Karpas-422 (cell line): ENCODE measurements around the gene NTNG2. TPM values are rescaled to one million over a fixed set of nuclear protein-coding genes. Genes with fewer than 3 reads are reported as not detected.

Experiments used
- DNase-seq: peaks from one replicate; pipeline ENCODE4 v3.0.0-alpha.2; 2015
- H2AFZ ChIP-seq: fragments of 200-600 bp; sonication (generic); 2 replicates; pipeline ENCODE4 v1.6.1; 2014; ENCODE audit warnings: antibody characterized with exemption, low read length, mixed read lengths
- H3K27ac ChIP-seq: fragments of 200-600 bp; sonication (generic); 2 replicates; pipeline ENCODE4 v1.5.1; 2014; ENCODE audit warnings: mild to moderate bottlenecking, low read length, moderate library complexity
- H3K27me3 ChIP-seq: fragments of 200-600 bp; sonication (generic); 2 replicates; pipeline ENCODE4 v1.6.1; 2014; ENCODE audit warnings: low read length, mixed read lengths
- H3K36me3 ChIP-seq: fragments of 200-600 bp; sonication (generic); 2 replicates; pipeline ENCODE4 v1.6.1; 2014; ENCODE audit warnings: low read length, mixed read lengths; ENCODE audit not compliant: insufficient read depth
- H3K4me1 ChIP-seq: fragments of 200-600 bp; sonication (generic); 2 replicates; pipeline ENCODE4 v1.6.1; 2014; ENCODE audit warnings: mild to moderate bottlenecking, low read length, mixed read lengths
- H3K4me2 ChIP-seq: fragments of 200-600 bp; sonication (generic); 2 replicates; pipeline ENCODE4 v1.6.1; 2014; ENCODE audit warnings: low read length, low read depth, mild to moderate bottlenecking; ENCODE audit not compliant: poor library complexity, severe bottlenecking
- H3K4me3 ChIP-seq: fragments of 200-600 bp; sonication (generic); 2 replicates; pipeline ENCODE4 v1.5.1; 2014; ENCODE audit warnings: mild to moderate bottlenecking, antibody characterized with exemption, low read length, mixed read lengths
- H3K79me2 ChIP-seq: fragments of 200-600 bp; sonication (generic); 2 replicates; pipeline ENCODE4 v1.6.1; 2014; ENCODE audit warnings: mild to moderate bottlenecking, low read length, mixed read lengths
- H3K9ac ChIP-seq: fragments of 200-600 bp; sonication (generic); 2 replicates; pipeline ENCODE4 v1.6.0; 2014; ENCODE audit warnings: low read length
- H3K9me2 ChIP-seq: fragments of 200-600 bp; sonication (generic), shearing (Covaris generic); replicated peaks from 2 replicates; pipeline ENCODE4 v1.6.0; 2014; ENCODE audit warnings: mild to moderate bottlenecking, low read length, moderate library complexity; ENCODE audit not compliant: insufficient read depth
- H3K9me3 ChIP-seq: fragments of 300-700, 200-600 bp; sonication (generic); 2 replicates; pipeline ENCODE4 v1.6.1; 2014; ENCODE audit warnings: low read length, mixed read lengths
- H4K20me1 ChIP-seq: fragments of 200-600 bp; sonication (generic); 2 replicates; pipeline ENCODE4 v1.6.1; 2014; ENCODE audit warnings: mild to moderate bottlenecking, antibody characterized with exemption, low read length, low read depth; ENCODE audit not compliant: insufficient read depth
- total RNA-seq: library from RNA; depleted of rRNA; stranded (reverse); fragments of >200 nt; shearing (Covaris generic); gene quantifications from 2 replicates; pipeline ENCODE4 v1.2.3, GENCODE V29; 2014; ENCODE audit warnings: low replicate concordance

Gene NTNG2
- total RNA-seq, 1 experiment from 2014 or later: 2.5 TPM

DNA sequence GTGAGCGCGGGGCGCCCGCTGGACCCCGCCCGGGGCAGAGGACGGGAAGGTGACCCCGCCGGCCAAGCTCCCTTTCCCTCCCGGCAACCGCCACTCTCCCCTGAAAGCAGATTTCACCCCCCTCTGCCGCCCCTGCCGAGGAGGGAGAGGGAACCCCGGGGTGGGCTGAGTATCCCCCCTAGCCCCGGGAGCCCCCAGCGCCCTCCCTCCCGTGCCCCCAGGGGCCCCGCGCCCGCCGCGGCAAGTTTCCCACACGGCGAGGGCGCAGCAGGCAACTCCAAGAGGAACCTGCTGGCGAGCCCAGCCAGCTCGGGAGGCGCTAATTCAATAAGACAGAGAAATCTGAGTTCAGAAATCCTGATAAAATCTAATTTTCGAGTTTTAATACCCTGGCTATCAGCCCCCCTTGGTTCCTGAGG is 1.6 kb downstream of the NTNG2 start:
- DNase-seq: no peak
- H3K9me2 ChIP-seq: no peaks in the 10 kb centered on the region
- H3K36me3 ChIP-seq: no peaks in the 10 kb centered on the region
- H3K27ac ChIP-seq: no peak overlapping the region
- H3K79me2 ChIP-seq: no peaks in the 10 kb centered on the region
- no peak overlapping the region for H3K4me3 ChIP-seq
- H3K4me1 ChIP-seq: no peaks in the 10 kb centered on the region
- H3K9me3 ChIP-seq: no peaks in the 10 kb centered on the region
- no peaks in the 10 kb centered on the region for H4K20me1 ChIP-seq
- no peaks in the 10 kb centered on the region for H3K27me3 ChIP-seq
- no peak overlapping the region for H2AFZ ChIP-seq
- no peak overlapping the region for H3K9ac ChIP-seq
- H3K4me2 ChIP-seq: no peak overlapping the region

DNA sequence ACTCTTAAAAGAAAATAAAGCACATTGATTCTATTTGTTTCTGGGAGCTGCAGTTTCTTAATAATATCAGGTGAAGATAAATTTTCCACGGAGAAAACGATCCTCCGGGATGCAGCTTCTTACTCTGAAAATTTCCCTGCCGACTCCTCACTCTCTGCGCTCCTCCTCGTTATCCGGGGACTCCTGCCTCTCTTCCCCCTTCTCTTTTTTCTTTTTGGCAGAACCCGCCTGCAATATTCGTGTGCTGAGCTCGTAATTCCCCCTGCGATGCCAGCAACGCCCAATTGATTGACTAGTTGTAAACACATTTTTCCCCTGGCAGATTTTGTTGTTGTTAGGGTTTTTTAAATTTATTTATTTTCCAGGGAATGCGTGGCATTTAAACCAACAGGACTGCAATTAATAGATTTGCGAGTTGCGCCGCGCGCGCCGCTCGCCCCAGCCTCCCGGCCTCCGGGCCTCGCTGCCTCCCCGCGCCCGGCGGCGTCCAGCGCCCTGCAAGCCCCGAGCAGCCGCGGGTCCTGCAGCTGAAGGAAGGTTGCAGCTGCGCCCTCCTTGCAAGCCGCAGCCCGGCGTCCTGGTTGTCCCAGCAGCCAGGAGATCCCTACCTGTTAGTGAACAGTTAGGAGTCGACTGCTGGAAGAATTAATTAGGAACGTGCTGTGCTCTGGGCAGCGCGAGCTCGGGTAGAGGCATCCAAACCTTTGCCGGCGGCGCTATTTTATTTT is 2.2 kb downstream of the NTNG2 start:
- Histone ChIP-seq H3K9me2 (no peaks in the 10 kb centered on the region), H3K9me3 (no peaks in the 10 kb centered on the region), H3K27ac (no peak overlapping the region), H3K4me1 (no peaks in the 10 kb centered on the region), H2AFZ (no peak overlapping the region), H3K4me3 (no peak overlapping the region), H3K27me3 (no peaks in the 10 kb centered on the region), H4K20me1 (no peaks in the 10 kb centered on the region), H3K4me2 (no peak overlapping the region), H3K36me3 (no peaks in the 10 kb centered on the region), H3K79me2 (no peaks in the 10 kb centered on the region), H3K9ac (no peak overlapping the region)
- no peak for DNase-seq

DNA sequence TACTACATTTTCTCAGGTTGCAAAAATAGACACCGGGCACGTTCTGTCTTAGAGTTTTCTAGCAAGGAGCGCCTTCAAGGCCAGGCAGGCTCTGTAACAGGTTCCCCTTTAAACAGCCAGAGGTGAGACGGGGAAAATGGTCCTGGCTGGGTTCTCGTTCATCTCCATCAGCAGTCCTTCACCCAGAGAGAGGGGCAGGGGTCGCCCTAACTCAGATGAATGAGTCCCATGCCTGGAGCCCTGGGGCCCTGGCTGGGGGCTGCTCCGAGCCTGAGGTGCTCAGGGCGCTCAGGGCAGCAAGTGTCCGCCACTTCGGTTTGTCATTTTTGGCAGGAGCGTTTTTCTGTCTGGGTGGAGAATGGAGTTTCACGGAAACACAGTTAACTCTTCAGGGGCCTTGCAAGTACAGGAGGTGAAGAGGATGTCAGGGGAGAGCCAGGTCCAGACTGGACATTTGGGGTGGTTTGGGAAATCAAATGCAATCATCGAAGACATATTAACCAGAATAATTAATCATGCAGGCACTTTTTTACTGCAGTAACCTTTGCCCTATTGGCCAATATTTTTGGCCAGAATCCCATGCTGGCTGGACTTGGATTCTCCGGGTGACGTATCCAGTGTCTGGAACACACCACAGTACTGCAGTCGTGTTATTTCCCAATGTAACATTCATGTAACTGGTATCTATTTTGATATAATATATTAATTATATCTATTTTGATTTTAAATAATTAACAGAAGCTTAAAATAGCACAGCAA is 2.9 kb downstream of the NTNG2 start:
- H4K20me1 ChIP-seq: no peaks in the 10 kb centered on the region
- H3K9me2 ChIP-seq: no peaks in the 10 kb centered on the region
- no peaks in the 10 kb centered on the region for H3K79me2 ChIP-seq
- no peak for DNase-seq
- H3K4me2 ChIP-seq: no peak overlapping the region
- H3K27ac ChIP-seq: no peak overlapping the region
- H3K36me3 ChIP-seq: no peaks in the 10 kb centered on the region
- H3K4me3 ChIP-seq: no peak overlapping the region
- no peaks in the 10 kb centered on the region for H3K27me3 ChIP-seq
- H3K9me3 ChIP-seq: no peaks in the 10 kb centered on the region
- no peak overlapping the region for H3K9ac ChIP-seq
- no peak overlapping the region for H2AFZ ChIP-seq
- H3K4me1 ChIP-seq: no peaks in the 10 kb centered on the region

DNA sequence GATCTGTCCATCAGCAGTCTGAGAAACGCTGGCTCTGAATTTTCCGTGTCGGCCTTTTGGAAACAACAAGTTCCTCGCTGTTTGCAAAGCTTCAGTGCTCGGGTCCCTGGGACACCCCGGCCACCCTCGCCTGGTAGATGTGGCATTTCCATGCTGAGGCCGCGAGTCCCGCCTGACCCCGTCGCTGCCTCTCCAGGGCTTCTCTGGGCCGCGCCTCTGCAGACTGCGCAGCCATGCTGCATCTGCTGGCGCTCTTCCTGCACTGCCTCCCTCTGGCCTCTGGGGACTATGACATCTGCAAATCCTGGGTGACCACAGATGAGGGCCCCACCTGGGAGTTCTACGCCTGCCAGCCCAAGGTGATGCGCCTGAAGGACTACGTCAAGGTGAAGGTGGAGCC is 4.7 kb downstream of the NTNG2 start:
- no peaks in the 10 kb centered on the region for H3K9me2 ChIP-seq
- DNase-seq: no peak
- no peak overlapping the region for H3K4me3 ChIP-seq
- no peak overlapping the region for H3K4me2 ChIP-seq
- no peaks in the 10 kb centered on the region for H3K9me3 ChIP-seq
- no peak overlapping the region for H2AFZ ChIP-seq
- H4K20me1 ChIP-seq: no peaks in the 10 kb centered on the region
- no peaks in the 10 kb centered on the region for H3K36me3 ChIP-seq
- H3K79me2 ChIP-seq: no peaks in the 10 kb centered on the region
- no peak overlapping the region for H3K9ac ChIP-seq
- H3K27ac ChIP-seq: no peak overlapping the region
- H3K27me3 ChIP-seq: no peaks in the 10 kb centered on the region
- H3K4me1 ChIP-seq: no peaks in the 10 kb centered on the region

DNA sequence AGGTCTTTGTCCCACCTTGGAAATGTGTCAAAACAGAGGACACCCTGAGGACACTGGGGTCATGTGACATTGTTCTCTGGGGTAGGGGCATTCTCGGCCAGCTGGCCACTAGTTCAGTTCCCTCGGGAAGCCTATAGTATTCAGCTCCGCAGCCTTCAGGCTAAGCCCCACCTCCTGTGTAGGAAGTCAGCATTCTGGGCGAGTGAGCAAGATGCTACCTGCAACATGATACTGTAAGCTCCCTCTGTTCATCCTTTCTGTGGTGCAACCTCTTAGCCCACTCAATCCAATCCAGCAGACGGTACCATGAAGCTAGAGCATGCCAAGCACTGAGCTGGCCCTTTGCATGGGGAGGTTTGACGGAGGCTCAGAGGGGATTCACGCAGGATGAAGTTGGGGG is 5.3 kb downstream of the NTNG2 start:
- no peak overlapping the region for H3K9ac ChIP-seq
- no peak overlapping the region for H3K4me2 ChIP-seq
- no peak overlapping the region for H3K4me3 ChIP-seq
- no peak for DNase-seq
- H3K27me3 ChIP-seq: no peaks in the 10 kb centered on the region
- H3K9me3 ChIP-seq: no peaks in the 10 kb centered on the region
- H3K79me2 ChIP-seq: no peaks in the 10 kb centered on the region
- no peak overlapping the region for H3K27ac ChIP-seq
- no peak overlapping the region for H2AFZ ChIP-seq
- no peaks in the 10 kb centered on the region for H3K9me2 ChIP-seq
- H3K36me3 ChIP-seq: no peaks in the 10 kb centered on the region
- no peaks in the 10 kb centered on the region for H4K20me1 ChIP-seq
- no peaks in the 10 kb centered on the region for H3K4me1 ChIP-seq

DNA sequence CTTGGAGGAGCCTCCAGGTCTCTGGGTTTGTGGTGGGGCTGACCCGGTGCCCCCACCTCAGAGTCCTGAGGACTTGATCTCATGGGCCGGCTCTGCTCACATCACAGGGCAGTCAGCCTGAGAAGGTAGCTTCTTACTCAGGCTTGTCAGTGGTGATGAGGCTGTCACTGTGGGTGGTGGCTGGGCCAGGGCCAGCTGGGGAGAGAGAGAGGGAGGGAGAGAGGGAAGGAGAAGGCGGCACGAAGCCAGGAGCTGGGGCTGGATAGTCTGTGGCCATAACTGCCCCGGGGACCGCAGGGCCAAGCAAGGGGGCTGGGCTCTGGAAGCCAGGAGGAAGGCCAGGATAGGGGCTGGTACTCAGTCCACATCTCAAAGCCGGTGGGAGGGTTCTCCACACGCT is 6.5 kb downstream of the NTNG2 start:
- Histone ChIP-seq H2AFZ (no peak overlapping the region), H3K4me2 (no peak overlapping the region), H3K27ac (no peak overlapping the region), H3K4me1 (no peaks in the 10 kb centered on the region), H4K20me1 (no peaks in the 10 kb centered on the region), H3K9ac (no peak overlapping the region), H3K9me3 (no peaks in the 10 kb centered on the region), H3K27me3 (no peaks in the 10 kb centered on the region), H3K9me2 (no peaks in the 10 kb centered on the region), H3K36me3 (no peaks in the 10 kb centered on the region), H3K4me3 (no peak overlapping the region), H3K79me2 (no peaks in the 10 kb centered on the region)
- DNase-seq: no peak

DNA sequence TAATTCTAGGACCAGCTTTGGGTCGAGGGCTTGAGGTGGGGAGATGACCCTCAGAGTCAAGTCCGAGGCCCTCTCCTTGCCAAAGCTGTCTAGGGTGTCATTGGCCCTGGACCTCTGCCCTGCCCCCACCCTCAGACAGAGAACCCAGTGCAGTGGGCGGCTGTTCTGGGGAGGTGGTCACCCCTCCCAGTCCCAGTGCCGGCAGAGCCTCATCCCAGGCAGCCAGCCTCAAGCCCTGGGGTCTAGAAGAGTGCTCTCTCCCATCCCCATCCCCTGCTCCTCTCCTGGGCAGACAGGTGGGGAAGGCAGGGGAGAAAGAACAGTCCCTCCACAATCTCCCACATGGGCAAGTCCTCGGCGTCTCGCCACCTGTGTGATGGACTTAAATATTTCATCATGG is 7.0 kb downstream of the NTNG2 start:
- no peaks in the 10 kb centered on the region for H3K27me3 ChIP-seq
- no peak for DNase-seq

DNA sequence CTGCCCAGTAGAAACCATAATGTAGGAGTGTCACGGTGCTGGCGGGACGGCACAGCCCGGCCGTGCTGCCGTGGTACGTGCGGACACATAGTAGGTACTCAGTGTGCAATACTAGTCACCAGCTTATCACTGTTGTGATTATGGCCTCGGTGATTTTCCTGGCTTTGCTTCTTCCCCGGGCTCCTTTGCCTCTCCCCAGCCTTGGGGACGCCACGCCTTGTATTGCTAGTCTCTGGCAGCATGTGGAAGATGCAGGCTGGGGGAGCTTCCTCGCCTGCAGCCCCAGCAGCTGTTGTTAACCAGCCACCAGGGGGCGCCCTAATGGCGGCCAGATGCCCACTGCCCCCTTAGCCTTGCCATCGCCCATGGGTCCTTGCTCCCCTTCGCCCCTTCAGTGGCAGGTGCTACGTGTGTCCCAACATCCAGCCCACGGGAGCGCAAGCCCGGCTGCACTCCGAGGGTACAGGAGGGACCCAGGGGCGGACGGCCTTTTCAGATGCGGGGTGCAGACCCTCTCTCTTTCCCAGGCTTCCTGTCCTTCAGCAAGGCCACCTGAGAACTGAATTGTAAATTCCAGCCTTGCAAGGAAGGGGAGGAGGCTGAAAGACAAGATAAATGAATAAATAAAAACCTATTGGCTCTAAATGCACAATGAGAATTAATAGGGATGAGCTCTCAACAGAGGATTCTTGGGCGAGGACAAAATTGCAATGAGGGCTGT is 8.0 kb downstream of the NTNG2 start:
- Histone ChIP-seq H3K27me3 (no peaks in the 10 kb centered on the region), H3K4me2 (no peak overlapping the region), H4K20me1 (no peaks in the 10 kb centered on the region), H3K9me2 (no peaks in the 10 kb centered on the region), H3K9ac (no peak overlapping the region), H3K79me2 (no peaks in the 10 kb centered on the region), H3K27ac (no peak overlapping the region), H2AFZ (no peak overlapping the region), H3K4me1 (no peaks in the 10 kb centered on the region), H3K9me3 (no peaks in the 10 kb centered on the region), H3K36me3 (no peaks in the 10 kb centered on the region), H3K4me3 (no peak overlapping the region)
- DNase-seq: peak; percentile 87

More for the DNA sequence above, 7.0 kb downstream of the NTNG2 start:
- Histone ChIP-seq H3K79me2 (no peaks in the 10 kb centered on the region), H3K4me1 (no peaks in the 10 kb centered on the region), H3K4me2 (no peak overlapping the region), H3K4me3 (no peak overlapping the region), H4K20me1 (no peaks in the 10 kb centered on the region), H3K9me2 (no peaks in the 10 kb centered on the region), H3K9me3 (no peaks in the 10 kb centered on the region), H3K36me3 (no peaks in the 10 kb centered on the region), H2AFZ (no peak overlapping the region), H3K9ac (no peak overlapping the region), H3K27ac (no peak overlapping the region)
